GM21360 (cell line): ENCODE data around the gene MAL.

Experiments
- ATAC-seq: cut with Tn5 transposase; IDR thresholded peaks from one replicate; pipeline ENCODE4 v1.9.1; 2021; ENCODE audit warnings: mild to moderate bottlenecking, moderate library complexity; ENCODE audit not compliant: unreplicated experiment

The MAL gene

DNA sequence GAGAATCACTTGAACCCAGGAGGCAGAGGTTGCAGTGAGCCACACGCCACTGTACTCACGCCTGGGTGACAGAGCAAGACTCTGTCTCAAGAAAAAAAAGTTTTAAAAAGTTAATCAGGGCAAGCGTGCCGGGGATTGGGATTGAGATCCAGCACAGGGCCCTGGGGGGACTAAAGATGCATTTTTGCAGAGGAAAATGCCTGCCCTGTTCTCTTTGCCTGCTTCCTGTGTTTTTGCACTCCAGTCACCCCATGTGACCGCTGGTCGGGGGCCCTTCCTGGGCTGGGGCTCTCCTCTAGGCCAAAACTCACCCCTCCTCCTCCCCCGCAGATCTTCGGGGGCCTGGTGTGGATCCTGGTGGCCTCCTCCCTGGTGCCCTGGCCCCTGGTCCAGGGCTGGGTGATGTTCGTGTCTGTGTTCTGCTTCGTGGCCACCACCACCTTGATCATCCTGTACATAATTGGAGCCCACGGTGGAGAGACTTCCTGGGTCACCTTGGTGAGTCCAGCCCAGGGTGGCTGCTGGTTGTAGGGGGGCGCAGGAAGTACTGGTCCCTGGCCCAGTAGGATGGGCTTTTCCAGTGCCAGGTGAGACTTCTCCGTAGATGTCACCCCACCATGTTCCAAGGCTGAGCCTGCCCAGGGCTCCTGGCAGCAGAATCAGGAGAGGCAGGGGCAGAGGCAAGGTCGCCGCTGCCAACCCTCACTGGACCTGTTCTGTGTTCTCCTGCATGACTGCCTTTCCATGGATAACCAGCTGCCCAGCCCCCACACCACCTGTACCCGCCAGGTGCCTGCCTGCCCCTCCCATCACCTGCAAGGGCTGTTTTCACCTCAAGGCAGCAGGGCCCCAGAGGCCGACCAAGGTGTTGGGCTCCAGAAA, 22.4 kb downstream of the MAL start:
- ATAC-seq, result no peak

DNA sequence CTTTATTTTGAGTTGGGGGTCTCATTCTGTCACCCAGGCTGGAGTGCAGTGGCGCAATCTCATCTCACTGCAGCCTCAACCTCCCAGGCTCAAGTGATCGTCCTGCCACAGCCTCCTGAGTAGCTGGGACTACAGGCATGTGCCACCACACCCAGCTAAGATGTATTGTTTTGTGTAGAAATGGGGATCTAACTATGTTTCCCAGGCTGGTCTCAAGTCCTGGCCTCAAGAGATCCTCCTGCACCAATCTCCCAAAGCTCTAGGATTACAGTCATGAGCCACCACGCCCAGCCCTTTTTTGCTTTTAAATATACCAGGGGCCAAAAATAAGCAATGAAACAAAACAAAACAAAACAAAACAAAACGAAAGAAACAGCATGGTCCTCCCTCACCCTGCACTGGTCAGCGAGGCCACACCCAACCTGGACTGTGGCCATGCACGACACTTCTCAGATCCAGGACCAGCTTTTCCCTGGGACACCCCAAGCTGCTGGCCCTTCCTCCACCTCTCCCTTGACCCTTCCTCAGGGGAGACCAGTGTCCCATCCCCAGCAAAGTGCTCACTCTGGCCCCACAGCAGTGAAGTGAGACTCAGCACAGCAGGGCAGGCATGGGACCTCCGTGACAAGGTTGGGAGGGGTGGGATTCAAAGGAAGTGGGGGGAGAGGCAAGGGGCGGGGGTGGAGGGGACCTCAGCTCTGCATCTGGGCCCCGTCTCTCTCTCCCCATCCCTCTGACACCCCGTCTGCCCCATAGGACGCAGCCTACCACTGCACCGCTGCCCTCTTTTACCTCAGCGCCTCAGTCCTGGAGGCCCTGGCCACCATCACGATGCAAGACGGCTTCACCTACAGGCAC, 23.5 kb downstream of the MAL start:
- ATAC-seq, result no peak

DNA sequence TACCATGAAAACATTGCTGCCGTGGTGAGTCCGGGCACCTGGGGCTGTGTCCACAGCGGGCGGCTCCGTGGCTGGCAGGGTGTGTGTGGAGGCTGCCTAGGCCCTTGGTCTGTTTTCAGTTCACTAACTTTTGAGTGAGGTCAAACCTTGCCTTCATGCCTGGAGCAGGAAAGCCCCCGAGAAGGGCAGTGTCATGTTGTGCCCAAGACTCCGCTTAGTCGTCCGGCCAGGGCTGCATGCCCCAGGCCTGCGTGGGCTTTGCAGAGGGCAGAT, 24.1 kb downstream of the MAL start:
- ATAC-seq, result no peak

DNA sequence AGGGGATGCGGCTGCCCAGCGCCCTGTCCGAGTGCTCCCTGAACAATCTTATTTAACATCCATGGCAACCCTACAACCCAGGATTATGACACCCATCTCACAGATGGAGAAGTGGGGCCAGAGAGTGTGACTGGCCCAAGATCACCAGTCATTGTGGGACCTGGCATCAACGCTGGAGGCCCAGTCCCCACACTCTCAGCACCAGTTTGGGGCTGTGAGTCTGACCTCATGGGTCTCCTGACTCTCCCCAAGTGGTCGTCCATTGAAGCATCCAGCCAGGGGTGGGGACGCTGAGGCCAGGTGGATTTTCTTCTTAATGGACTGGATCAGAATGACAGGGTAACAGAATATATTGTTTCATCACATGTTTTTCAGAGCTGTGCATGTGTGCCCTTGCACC, 24.5 kb downstream of the MAL start:
- no peak for ATAC-seq

DNA sequence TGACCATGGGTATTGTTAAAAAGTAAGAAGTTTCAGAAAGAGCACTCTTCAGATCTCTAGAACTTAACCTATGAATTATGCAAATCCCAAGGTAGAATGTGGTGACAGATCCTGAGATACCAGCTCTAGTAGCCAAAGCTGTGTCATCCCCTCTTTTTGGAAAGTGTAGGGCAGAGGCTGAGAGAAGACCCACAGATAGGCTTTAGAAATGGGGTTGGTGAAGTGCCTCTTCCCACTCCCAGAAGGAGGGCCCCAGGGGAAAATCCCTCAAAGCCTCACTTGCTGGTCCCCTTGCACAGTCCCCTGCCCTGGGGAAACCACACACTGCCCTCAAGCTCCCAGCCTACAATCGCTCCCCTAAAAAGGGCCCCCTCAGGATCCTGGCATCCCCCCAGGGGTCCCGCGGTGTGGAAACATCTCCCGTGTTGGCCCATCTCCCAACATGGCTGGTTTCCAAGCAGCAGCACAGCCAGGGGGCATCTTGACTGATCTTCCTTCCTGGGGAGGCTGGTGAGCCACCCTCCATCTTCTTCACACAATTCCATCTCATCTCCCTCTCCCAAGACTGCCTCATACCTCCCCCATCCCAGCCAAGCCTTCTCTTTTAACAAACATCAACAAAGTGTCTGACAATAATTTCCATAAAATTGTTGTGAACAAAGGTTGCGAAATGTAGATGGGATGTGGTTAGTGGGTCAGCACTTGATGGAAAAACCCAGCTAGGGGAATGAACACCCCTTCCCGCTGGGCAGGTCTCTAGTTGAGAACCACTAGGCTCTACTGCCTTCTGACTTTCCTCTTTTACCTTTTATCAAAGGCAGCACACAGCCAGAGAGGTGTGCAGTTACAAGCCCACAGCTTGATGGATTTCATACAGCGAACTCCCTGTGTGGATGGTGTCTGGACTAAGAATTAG, 25.1 kb downstream of the MAL start:
- no peak for ATAC-seq

DNA sequence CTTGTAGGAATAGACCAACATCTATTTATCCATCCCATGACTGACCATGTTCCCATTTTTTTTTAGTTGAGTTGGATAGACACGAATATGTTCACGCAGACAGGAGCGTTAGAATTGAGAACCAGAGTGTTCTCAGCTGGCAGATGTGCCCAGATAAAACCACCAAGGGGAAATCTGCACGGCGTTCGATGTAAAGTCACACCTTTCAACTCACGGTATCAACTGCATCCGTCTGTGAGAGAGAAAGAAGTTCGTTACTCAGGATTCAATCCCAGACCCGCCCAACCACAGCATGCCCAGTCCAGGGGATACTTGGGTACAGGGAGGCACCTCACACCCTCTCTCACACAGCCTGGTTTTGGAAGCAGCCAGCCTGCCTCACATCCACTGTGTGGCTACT, 26.1 kb downstream of the MAL start:
- no peak for ATAC-seq

DNA sequence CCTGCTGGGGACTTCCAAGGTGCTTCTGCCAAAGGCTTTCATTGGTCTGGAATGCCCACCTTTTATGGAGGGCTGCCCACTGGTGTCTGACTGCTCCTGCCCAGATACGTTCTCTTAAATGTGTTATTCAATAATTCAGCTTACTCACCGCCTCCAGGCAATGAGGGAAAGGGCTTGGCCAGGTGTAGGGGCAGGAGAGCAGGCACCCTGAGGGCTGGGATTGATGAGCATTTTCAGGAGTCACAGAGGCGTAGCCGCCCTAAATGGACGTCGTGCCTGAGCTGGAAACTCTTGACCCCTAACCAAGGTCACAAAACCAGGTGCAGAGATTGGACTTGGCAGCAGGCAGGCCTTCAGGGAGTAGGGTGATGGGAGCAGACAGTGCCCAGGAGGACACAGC, 26.8 kb downstream of the MAL start:
- no peak for ATAC-seq

DNA sequence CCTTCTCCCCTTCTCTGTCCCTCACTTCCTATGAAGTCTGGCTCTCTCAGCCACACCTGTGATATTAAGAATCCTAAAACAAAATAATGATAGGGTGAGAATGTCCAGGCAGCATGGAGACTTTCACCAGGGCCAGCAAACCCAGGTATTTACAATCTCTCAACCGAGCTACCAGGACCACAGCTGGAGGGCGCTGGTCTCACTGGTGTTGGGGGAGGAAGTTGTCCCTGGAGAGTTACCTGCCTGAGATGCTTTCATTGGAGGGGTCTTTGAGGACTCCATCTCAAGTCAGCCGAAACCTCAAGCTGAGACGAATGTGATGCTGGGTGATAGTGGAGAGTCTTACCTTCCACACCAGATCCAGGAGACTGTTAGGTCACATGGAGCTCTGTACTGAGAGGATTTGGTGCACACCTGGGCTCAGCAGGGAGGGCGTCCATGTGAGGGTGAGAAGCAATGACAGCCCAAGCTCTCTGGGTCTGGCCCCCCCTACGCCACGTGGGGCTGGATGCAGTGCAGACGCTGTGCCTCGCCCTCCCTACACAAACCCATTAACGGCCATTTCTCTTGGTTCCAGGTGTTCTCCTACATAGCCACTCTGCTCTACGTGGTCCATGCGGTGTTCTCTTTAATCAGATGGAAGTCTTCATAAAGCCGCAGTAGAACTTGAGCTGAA, 27.4 kb downstream of the MAL start:
- no peak for ATAC-seq

DNA sequence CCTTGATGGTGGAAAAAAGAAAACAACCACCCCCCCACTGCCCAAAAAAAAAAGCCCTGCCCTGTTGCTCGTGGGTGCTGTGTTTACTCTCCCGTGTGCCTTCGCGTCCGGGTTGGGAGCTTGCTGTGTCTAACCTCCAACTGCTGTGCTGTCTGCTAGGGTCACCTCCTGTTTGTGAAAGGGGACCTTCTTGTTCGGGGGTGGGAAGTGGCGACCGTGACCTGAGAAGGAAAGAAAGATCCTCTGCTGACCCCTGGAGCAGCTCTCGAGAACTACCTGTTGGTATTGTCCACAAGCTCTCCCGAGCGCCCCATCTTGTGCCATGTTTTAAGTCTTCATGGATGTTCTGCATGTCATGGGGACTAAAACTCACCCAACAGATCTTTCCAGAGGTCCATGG, 28.0 kb downstream of the MAL start:
- no peak for ATAC-seq

DNA sequence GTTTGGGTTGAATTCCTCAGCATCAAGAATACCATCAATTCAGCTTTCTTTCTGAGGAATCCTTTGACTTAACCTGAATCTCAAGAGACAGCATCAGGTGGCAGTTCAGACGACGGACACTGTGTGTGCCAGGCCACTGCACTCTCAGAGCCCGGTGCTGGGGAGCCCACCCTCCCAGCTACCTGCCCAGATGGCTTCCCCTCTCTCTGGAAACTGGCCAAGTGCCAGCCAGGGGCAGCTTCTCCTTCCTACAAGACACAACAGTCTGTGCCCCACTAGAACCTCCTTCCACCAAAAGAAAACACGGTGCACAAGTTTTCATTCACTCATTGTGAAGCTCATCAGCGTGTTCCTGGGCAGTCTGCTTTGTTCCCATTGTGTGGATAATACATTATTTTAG, 28.5 kb downstream of the MAL start:
- no peak for ATAC-seq

DNA sequence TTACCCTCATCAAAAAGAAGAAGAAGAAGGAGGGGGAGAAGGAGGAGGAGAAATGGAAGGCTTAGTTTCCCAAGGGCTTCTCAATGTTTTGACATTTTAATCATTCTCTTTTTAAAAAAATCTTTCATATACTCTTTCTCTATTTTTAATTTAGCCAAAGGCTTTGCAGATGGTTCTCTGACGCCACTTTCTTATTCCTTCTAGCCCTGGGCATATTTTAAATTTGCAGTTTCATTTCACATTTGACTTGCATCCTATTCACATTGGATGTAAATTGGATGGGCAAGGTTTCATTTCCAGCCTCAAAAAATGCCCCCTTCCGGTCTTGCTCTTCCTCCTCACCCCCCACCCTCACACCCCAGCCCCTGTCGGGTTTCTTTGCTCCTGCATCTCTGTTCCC, 29.8 kb downstream of the MAL start:
- no peak for ATAC-seq

DNA sequence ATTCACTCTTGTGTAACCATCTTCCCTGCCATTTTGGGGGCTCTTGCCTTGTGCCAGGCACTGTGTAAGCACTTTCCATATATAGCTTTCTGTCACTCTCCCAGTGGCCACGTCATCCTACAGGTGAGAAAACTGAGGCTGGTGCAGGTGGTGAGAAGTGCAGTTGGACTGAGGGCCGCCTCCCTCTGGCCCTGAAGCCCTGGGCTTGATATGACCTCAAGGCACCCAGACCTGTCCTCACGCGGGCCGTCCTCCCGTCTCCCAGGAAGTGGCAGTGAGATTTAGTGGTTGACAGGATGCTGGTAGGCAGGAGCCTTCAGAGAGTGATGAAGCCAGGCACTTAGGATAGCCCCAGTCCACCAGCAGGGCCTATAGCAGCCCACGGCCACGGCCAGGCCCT, 30.5 kb downstream of the MAL start:
- ATAC-seq, result no peak

DNA sequence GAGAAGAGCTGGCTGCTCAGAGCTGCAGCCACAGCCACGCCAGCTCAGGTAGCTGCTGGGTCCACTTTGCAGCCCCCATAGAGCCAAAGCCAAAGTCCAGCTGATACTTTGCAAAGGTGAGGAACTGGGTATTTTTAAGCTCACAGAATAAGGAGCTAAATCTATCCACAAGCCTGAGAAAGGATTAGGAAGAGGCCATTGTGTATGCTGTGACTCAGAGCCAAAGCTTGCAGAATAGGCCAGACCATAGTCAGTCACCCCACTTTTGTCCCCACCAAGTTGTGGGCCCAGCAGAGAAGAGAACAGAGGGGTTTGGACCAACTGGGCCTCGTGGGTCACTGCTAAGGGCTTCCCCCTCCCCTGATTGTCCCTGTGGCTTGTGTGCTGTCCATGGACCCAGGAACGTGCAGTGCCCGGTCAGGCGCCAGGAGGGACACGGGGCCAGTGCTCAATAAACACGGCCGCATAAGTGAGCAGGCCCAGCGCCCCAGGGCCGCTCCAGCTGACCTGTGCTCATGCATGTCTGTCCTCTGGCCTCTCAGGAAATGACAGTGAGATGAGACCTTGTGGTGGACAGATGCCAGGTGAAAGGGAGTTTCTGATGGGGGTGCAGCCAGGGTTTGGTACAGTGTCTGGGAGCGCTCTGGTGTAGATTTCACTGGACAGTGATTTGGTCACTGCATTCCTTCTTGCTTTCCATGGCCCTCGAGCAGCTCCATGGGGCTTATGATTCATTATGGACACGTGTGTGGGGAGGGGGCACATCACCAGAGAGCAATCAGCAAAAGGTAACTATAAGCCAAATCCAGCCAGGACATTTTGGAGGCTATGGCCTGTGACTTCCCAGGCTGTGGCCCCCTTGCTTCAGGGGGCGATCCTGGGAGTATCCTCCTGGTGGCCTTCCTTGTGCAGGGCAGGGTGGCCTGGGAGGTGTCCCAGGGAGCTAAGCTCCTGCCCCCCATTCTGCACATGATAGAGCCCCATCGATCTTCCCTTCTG, 31.3 kb downstream of the MAL start:
- ATAC-seq, result no peak

DNA sequence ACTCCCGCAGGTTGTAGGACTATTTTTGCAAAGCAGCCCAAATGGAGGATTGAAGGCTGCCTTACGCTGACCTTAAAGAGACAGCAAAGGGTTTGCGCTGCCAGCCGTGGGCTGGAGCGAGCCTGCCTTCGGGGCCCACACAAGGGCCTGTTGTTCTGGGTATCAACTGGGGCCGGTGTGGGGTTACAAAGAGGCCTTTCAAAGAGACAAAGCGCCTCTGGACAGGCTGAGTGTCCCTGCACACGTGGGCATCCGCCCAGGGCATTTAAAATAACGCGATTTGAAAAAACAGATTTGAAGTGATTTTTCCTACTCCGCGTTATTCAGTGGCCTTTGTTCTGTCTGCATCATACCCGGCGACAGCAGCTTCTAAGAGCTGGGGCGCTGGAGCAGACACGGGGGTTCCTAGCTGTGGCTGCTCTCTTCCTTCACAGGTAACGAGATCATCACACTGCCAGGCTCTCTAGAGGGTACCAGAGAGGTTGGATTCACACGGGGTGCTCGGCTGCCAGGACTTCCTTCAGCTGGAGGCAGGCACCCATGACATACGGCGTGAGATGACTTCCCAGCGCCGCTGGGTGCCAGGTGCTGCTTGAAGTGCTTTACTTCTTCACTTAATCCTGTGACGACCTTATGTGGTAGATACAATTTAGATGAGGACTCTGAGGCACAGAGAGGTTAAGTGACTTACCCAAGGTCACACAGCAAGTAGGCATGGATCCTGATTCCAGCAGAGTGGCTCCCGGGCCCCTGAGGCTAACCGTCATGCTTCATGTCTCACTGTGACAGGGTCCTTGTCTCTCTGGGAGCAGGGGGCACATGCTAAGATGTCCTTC, 32.2 kb downstream of the MAL start:
- ATAC-seq, result no peak

DNA sequence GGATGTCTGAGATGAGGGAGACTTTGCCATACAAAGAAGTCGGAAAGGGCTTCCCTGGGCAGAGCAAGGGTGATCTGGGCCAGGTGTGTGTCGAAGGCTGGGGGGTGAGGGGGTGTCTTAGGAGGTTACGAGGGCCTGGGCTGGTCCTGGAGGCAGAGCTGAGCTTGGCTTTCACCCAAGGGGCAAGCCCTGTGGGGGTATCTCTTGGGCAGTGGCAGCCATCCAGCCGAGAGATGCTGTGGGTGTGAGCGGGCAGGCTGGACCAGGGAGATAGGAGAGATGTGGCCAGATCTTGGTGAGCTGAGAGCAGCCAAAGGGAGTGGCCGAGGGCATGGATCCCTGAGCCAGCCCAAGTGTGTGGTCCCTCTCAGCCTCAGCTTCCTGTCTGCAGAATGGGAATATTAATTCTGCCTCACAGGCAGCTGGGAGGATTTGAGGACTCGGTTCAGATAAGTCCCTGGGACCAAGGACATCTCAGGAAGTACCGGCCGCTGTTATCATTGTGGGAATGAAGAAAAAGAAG, 33.0 kb downstream of the MAL start:
- no peak for ATAC-seq

DNA sequence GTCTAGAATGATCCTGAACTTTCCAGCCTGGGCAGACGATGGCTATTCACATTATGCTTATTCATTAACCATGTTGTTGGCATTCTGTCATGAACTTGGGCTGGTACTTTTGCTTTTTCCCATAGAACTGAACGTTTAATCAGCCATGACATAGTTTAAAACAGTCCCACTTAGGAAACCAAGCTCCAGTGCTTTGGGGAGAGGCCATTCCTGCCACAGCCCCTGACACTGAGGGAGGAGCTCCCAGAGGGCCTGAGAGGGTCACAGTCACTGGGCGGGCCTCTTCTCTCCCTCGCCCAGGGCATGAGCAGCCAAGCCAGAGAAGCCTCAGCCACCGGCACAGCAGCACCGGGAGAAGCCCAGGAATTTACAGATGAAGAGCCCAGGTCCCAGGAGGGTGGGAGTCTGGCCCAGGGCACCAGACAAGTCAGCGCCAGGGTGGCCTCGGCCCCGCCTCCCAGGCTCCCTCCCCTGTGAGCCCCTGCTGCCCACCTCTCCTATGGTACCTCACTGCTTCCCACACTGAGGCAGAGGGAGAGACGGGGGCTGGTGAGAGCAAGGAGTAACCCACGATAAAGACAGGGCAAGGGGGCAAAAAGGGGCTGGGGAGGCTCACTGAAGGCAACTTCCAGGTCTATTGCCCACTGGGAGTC, 33.6 kb downstream of the MAL start:
- ATAC-seq, result no peak

DNA sequence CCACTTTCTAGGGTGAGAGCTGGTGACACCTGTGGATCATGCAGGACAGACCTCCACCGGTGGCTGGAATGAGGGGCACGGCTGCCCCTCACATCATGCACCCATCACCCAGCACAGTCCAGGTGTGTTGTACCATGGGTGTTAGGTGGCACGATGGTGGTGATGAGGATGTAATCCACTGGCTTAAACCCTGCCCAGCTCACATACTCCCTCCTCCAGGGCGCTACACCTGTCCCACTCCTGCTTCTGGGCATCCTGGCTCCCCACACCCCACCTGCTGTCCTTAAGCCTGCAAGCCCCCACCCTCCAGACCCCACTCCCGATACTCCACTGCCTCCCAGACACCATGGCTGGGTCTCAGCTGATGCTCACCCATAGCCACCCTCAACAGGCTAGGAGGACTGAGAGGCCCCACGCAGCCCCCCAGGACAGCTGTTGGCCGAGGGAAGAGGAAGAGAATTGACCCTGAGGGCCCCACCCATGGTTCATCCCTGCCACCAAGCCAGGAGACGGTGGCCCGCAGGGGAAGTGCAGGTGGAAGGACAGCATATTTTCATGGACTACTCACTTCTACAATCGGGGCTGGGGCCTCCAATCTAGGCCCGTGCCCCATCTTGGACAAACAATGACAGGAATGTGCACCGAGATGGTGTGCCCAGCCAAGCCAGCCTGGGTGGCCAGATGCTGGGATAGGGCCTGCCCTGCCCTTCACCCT, 34.3 kb downstream of the MAL start:
- ATAC-seq, result no peak
